SJCRH30 (cell line): ENCODE data around the gene WNT6. TPM values are rescaled to one million over a fixed set of nuclear protein-coding genes. Genes with fewer than 3 reads are reported as not detected.

Experiments
- DNase-seq, 2 experiments: peaks; one replicate each; pipeline ENCODE4 v3.0.0-alpha.2; 2015 to 2020
- H3K27ac ChIP-seq: fragments of 250-450 bp; sonication (Bioruptor Pico); 2 replicates; pipeline ENCODE4 v1.5.1; 2020; ENCODE audit warnings: mild to moderate bottlenecking, moderate library complexity
- H3K27me3 ChIP-seq: fragments of 250-450 bp; sonication (Bioruptor Pico); 2 replicates; pipeline ENCODE4 v1.5.1; 2020; ENCODE audit warnings: mild to moderate bottlenecking, moderate library complexity
- H3K36me3 ChIP-seq: fragments of 250-450 bp; sonication (Bioruptor Pico); 2 replicates; pipeline ENCODE4 v1.5.1; 2020; ENCODE audit warnings: mild to moderate bottlenecking, moderate library complexity
- H3K4me1 ChIP-seq: fragments of 250-450 bp; sonication (Bioruptor Pico); 2 replicates; pipeline ENCODE4 v1.5.1; 2020; ENCODE audit warnings: mild to moderate bottlenecking, moderate library complexity
- H3K4me3 ChIP-seq: fragments of 250-450 bp; sonication (Bioruptor Pico); 2 replicates; pipeline ENCODE4 v1.5.1; 2020; ENCODE audit warnings: mild to moderate bottlenecking, moderate library complexity
- H3K9me3 ChIP-seq: fragments of 250-450 bp; sonication (Bioruptor Pico); replicated peaks from 2 replicates; pipeline ENCODE4 v1.5.1; 2020; ENCODE audit warnings: mild to moderate bottlenecking, moderate library complexity
- total RNA-seq: library from RNA; depleted of rRNA; stranded (reverse); fragments of >200 nt; shearing (Covaris generic); gene quantifications from 2 replicates; pipeline ENCODE4 v1.2.3, GENCODE V29; 2014

The WNT6 gene
- total RNA-seq, 1 experiment from 2014 or later = 0.10 TPM

DNA sequence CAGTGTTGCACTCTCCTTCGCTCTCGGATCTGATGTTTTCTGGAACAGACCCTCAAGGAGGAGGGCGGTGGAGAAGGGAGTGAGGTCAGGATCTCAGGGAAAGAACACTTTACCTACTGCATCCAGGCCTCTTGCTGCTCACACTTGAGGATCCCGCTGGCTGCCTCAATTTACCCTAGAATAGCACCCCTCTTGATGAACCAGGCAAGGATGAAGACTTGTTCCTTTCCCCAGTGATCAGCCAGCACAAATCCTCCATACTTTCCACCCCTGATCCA is 35.2 kb downstream of the WNT6 start:
- no peak overlapping the region for H3K4me3 ChIP-seq
- no peak overlapping the region for H3K27ac ChIP-seq
- H3K9me3 ChIP-seq = no peaks in the 10 kb centered on the region
- no peaks in the 10 kb centered on the region for H3K36me3 ChIP-seq
- no peaks in the 10 kb centered on the region; the same call in 1 of the 2 replicates for H3K27me3 ChIP-seq
- no peak for DNase-seq
- peaks cover 46% of the 10 kb centered on the region for H3K4me1 ChIP-seq

DNA sequence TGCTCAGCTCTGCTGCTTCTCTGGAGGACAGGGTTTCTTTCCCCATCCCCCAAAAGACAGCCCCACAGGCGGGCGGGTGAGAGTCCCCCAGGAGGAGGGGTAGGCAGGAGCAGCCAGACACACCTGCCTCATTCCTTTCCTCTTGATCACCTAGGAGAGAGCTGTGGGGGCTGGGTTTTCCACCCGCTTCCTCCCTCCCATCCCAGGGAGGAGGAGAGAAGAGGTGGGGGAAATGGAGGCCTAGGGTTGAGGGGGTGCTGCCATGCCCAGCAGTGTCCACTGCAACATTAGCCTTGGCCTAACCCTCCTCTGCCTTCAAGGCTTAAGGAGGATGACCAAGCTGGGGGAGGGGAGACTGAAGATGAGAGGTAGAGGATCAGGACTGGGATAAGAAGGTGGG is 35.7 kb downstream of the WNT6 start:
- no peak for DNase-seq
- peaks cover 46% of the 10 kb centered on the region for H3K4me1 ChIP-seq
- no peak overlapping the region for H3K4me3 ChIP-seq
- no peaks in the 10 kb centered on the region; the same call in 1 of the 2 replicates for H3K27me3 ChIP-seq
- H3K36me3 ChIP-seq = no peaks in the 10 kb centered on the region
- H3K27ac ChIP-seq = no peak overlapping the region
- H3K9me3 ChIP-seq = no peaks in the 10 kb centered on the region

DNA sequence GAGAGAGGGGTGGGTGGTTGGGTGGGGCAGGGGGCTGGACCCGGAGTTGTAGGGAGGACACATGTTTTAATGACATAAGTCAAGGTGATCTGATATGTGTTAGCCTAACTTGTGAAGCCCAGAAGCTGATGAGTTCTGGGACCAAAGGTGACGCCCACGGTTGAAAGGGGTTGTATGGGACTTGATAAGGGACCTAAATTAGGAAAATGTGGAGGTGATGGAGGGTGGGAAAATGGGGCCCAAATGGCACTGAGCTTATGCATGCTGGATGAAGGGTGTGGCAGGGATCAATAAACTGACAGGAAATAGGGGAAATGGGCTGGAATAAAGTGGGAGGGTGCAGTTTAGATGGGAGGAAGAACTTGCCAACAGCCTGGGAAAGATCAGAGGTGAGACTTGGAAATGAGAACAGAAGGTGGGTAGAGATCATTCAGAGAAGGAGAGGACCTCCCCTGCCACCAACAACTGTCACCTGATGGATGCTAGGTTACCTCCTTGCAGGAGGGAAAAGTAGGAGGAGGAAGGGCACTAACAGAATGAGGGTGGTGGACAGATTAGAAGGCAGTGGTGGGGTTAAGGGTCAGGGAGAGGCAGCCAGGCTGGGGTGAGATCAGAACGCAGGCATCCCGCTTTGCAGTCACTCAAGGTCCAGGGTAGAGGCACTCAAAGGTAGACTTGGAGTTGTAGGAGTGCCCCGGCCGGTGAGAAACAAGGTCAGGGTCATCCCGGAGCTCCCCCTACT is 36.3 kb downstream of the WNT6 start:
- no peaks in the 10 kb centered on the region; the same call in 1 of the 2 replicates for H3K27me3 ChIP-seq
- H3K4me1 ChIP-seq = peaks cover 46% of the 10 kb centered on the region
- H3K27ac ChIP-seq = no peak overlapping the region
- no peak for DNase-seq
- no peak overlapping the region for H3K4me3 ChIP-seq
- no peaks in the 10 kb centered on the region for H3K9me3 ChIP-seq
- no peaks in the 10 kb centered on the region for H3K36me3 ChIP-seq

DNA sequence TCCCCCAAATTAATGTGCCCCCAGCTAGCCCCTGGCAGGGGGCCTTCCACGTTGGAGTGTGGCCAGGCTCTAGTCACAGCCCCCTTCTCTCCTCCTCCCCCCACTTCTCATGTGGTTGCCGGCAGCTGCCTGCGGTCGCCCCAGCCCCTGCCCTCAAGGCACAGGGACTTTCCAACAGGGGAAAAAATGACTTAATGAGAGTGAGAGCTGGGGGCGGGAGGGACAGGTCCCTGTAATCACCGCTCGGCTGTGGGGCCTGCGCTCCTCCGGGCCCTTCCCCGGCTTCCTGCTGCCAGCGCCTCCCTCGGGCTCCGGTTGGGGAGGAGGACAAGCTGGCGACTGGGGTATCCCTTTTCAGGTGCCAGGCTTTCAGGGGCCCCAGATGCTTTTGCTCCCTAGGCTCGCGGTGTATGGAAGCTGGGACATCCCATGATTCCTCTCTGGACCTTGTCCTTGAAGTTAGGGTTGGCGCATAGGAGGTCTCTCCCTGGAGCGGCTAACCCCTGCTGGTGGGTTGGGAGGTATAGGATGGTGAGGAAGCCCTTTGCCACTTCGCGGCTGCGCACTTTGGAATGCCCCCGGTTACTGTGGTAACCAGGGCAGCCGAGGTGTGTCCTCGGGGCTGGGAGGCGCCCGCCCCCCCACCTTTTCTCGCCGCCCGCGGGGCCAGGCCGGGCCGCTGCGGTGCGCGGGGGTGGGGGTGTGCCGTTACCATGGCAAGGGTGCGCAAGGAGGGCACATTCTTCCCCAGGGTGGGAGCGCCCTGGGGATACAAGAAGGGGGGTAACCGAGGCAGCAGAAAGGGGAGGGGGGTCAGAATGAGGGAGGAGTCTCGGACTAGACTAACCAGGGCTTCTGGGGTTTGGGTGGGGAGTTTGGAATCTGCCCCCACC is 37.1 kb downstream of the WNT6 start:
- Histone ChIP-seq H3K4me3 (peak overlapping the region; percentile 48), H3K27ac (0 out of 2 replicates have a peak overlapping the region, but pooled peaks have one; percentile 6), H3K4me1 (peaks cover 46% of the 10 kb centered on the region), H3K9me3 (no peaks in the 10 kb centered on the region), H3K36me3 (no peaks in the 10 kb centered on the region), H3K27me3 (no peaks in the 10 kb centered on the region; the same call in 1 of the 2 replicates)
- DNase-seq = peak; percentile 84 to 87

DNA sequence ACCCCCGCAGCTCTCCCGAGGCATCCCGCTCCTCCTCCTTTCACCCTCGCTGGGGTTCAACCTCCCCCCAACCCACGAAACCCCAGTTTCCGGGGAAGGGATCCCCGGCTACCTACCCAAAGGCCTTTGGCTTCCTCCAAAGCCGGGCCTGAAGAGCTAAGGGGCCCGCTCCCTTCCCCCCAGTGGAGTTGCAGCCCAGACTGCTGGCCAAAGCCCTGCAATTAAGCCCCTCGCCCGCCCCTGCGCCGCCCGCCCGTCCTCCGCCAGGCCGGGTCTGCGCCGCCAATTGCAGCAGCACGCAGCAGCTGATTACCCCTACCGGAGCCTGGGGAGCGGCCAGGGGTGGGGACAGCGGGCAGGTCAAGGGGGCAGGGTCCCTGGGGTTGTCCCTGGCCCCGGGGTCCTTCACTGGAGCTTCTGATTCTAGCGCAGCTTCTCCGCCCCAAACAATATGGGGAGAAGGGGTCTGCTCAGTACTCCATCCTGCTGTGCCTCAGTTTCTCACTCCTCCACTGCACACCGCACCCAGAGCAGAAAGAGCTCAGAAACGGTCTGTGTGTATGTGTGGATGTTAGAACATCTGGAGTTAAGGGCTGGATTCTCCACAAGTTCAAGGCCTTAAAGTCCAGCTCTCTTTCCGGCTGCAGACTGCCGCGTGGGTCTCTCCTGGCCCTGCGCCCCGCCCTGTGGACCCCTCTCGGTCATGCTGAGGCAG is 37.9 kb downstream of the WNT6 start:
- H3K27me3 ChIP-seq = no peaks in the 10 kb centered on the region; the same call in 1 of the 2 replicates
- DNase-seq = no peak

DNA sequence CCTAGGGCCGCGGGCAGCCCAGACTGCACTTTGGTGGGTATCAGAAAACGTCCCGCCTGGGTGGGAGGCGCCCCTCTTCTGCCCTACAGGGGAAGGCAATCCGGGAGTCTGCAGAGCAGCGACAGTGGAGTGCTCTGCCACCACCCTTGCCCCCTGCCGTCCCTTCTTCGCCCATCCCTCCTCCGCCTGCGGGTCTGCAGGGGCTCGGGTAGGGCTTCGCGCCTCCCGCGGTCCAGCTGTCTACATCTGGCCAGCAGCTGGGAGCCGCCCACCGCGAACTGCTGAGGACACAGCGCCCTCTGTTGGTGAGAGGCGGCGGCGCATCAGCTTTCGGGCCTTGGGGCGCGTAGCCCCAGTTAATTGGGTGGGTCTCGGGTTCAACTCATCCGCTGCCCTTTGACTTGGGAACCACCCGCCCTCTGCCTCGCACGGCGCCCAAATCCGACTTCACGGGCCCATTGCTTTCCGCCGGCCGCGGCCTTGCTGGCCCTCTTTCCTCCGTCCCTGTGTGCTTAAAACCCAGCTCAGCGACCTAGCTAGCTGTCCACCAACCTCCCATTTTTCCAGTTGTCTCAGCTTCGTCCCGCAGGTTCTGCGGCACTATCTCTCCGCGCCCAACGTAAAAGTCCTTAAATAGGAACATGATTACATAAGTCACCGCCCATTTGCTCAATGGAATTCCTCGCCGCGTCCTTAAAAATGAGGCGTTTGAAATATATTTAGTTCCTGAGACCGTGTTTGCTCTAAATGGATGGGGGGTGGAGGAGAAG is 38.7 kb downstream of the WNT6 start:
- Histone ChIP-seq H3K4me3 (no peak overlapping the region), H3K27me3 (no peaks in the 10 kb centered on the region; the same call in 1 of the 2 replicates)

More for the DNA sequence above, 37.9 kb downstream of the WNT6 start:
- Histone ChIP-seq H3K4me1 (peaks cover 39% of the 10 kb centered on the region), H3K36me3 (no peaks in the 10 kb centered on the region), H3K4me3 (peak overlapping the region; percentile 48), H3K27ac (no peak overlapping the region), H3K9me3 (no peaks in the 10 kb centered on the region)

DNA sequence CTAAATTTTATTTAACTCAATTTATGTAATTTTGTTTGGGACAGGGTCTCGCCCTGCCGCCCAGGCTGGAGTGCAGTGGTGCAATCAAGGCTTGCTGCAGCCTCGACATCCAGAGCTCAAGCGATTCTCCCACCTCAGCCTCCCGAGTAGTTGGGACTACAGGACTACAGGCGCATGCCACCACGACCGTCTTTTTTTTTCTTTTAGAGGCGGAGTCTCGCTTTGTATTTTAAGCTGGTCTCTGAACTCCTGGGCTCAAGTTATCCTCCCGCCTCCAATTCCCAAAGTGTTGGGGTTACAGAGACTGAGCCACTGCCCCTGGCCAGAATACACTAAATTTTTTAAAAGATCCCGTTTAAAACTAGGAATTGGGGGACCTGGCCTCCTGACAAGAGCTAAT is 39.5 kb downstream of the WNT6 start:
- Histone ChIP-seq H3K9me3 (no peaks in the 10 kb centered on the region), H3K27ac (no peak overlapping the region), H3K27me3 (no peaks in the 10 kb centered on the region; the same call in 1 of the 2 replicates), H3K4me3 (no peak overlapping the region), H3K4me1 (peaks cover 31% of the 10 kb centered on the region), H3K36me3 (no peaks in the 10 kb centered on the region)
- no peak for DNase-seq

More for the DNA sequence above, 38.7 kb downstream of the WNT6 start:
- peaks cover 38% of the 10 kb centered on the region for H3K4me1 ChIP-seq
- DNase-seq = peak; percentile 64 to 80
- H3K27ac ChIP-seq = no peak overlapping the region
- H3K9me3 ChIP-seq = no peaks in the 10 kb centered on the region
- no peaks in the 10 kb centered on the region for H3K36me3 ChIP-seq

DNA sequence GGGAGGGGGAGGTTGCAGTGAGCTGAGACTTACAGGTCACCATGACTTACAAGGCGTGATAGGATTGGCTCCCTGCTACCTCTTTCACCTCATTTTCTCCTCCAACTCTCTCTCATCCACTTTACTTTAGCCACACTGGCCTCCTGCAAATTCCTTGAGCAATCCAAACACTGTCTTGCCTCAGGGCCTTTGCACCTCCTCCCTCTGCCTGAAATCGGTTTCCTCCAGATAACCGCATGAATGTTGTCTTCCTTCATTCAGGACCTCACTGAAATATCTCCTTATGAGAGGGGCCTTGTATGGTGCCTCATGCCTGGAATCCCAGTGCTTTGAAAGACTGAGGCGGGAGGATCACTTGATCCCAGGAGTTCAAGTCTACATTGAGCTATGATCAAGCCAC is 42.8 kb downstream of the WNT6 start:
- Histone ChIP-seq H3K9me3 (no peaks in the 10 kb centered on the region), H3K4me1 (peaks cover 10% of the 10 kb centered on the region), H3K27ac (no peak overlapping the region), H3K27me3 (peaks cover 2% of the 10 kb centered on the region; the same call in 1 of the 2 replicates), H3K4me3 (no peak overlapping the region), H3K36me3 (no peaks in the 10 kb centered on the region)
- DNase-seq = no peak

DNA sequence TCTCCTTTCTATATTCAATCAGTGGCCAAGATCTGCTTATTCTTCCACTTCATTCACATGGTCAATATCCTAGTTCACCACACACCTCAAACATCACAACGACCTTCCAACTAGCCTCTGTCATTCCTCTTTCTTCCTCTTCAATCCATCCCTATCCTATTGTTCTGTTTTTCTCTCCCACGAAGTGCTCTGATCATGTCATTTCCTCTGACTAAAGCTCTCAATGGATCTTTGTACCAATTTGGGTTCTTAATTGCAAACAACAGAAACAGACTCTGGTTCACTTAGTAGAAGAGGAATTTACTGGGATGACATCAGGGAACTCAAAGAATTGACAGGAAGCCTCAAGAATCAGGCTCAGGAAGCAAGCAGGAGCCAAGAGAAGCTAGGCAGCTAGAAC is 44.6 kb downstream of the WNT6 start:
- H3K27ac ChIP-seq = no peak overlapping the region
- H3K9me3 ChIP-seq = no peaks in the 10 kb centered on the region
- H3K4me1 ChIP-seq = 0 out of 2 replicates have a peak, but pooled peaks cover 5% of the 10 kb centered on the region
- no peak for DNase-seq
- no peak overlapping the region for H3K4me3 ChIP-seq
- no peaks in the 10 kb centered on the region for H3K36me3 ChIP-seq
- peaks cover 2% of the 10 kb centered on the region; the same call in 1 of the 2 replicates for H3K27me3 ChIP-seq

DNA sequence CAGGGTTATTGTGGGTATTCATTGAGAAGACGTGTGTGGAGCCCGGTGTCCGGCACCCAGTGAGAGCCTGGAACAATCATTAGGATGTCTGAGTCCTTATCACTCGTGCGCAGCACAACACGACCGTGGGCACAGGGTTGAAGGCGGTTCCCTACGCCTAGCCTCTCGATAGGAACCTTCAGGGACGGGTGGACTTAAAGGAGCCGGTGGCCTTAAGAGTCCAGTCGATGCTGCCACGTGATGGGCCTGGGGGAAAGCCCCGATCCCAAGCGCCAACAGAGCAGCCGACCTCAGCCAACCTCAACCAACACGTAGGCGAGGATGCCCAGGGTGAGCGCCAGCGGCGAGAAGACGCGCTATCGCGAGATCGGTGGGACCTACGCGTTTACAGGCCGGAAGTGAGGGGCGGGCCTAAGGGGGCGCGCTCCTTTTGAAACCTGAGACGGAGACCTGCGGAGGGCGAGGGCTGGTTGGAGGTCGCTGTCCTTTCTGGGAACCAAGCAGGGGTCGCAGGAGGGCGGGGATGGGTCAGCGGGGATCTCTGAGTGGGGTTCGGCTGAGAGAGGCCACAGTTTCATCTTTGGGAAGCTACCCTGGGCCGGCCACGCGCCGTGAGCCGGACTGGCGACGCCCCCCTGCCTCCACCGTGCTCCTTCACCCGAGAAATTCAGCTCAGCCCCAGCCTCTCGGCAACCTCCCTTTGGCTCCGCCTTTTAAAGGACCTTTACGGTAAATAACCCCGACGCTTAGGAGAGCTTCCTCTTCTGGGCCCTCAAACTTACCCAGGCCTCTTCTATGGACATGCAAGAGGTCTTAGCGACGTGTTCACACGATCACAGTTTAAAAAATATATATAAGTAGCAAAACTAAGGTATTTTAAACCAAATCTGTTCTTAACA is 49.4 kb downstream of the WNT6 start:
- Histone ChIP-seq H3K36me3 (no peaks in the 10 kb centered on the region), H3K4me3 (peak overlapping the region; percentile 68), H3K27ac (peak overlapping the region; percentile 64), H3K27me3 (0 out of 2 replicates have a peak, but pooled peaks cover 2% of the 10 kb centered on the region), H3K9me3 (no peaks in the 10 kb centered on the region), H3K4me1 (0 out of 2 replicates have a peak, but pooled peaks cover 5% of the 10 kb centered on the region)
- DNase-seq = peak; percentile 88 to 93

DNA sequence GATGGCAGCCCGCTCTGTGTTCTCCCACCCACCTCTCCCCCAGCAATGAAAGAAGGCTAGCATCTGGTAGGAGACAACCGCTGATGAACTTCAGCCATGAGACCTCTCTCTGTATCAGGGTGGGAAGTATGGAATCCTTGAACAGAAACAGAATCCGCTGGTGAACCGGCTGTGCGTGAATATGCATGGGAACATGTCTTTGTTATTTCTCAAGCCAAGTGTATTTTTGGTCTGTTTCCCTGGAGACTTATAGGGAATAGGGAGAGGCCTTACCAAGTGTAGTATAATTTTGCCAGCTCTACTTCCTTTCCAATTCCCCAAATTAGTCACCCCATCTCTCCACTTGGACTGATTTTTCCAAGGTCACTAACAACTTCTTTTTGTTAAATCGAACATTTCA is 51.1 kb downstream of the WNT6 start:
- Histone ChIP-seq H3K27me3 (no peaks in the 10 kb centered on the region), H3K4me1 (0 out of 2 replicates have a peak, but pooled peaks cover 5% of the 10 kb centered on the region), H3K27ac (no peak overlapping the region), H3K4me3 (no peak overlapping the region), H3K9me3 (no peaks in the 10 kb centered on the region), H3K36me3 (no peaks in the 10 kb centered on the region)
- DNase-seq = no peak

DNA sequence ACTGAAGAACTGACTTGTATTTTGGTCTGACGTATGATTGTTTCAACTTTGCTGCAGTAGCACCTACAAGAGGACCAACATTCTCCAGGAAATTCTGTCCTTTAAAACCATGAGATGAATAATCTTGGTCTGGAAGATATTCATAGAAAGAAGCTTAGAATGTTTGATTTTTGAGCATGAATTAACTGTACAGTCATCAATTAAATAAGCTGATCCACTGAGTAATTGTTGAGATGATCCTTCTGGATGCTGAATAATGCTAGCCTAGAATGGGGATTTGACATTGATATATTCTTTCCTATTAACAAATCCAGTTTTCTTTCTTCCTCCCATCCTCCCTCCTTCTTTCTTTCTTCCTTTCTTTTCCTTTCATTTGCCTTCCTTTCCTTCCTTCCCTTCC is 60.9 kb downstream of the WNT6 start:
- H3K9me3 ChIP-seq = no peaks in the 10 kb centered on the region; the same call in 1 of the 2 replicates
- no peaks in the 10 kb centered on the region for H3K4me1 ChIP-seq
- no peaks in the 10 kb centered on the region; the same call in 1 of the 2 replicates for H3K27me3 ChIP-seq
- no peak for DNase-seq
- H3K4me3 ChIP-seq = no peak overlapping the region
- no peak overlapping the region for H3K27ac ChIP-seq
- no peaks in the 10 kb centered on the region for H3K36me3 ChIP-seq
